GM12892 (cell line): ENCODE measurements around the gene HCRT.
"Not testable (repeated sequence)": the region's sequence is repeated elsewhere in the genome, so short reads cannot be mapped to it uniquely, and the experiment has no call there.

Source experiments
- DNase-seq: peaks from one replicate; pipeline ENCODE4 v3.0.0; 2011; ENCODE audit not compliant: insufficient read length
- FAIRE-seq: peaks from 2 replicates; lab custom pipeline; 2011; peaks lifted over from hg19 to GRCh38; lab: Jason Lieb, UNC
- POLR2A ChIP-seq: IDR thresholded peaks from 2 replicates; pipeline ENCODE4 v1.6.1; 2011; ENCODE audit warnings: low read depth, low read length, control low read depth
- POLR2AphosphoS5 ChIP-seq: IDR thresholded peaks from 2 replicates; pipeline ENCODE4 v1.6.1; 2011; ENCODE audit warnings: low read depth, low read length, control low read depth
- TAF1 ChIP-seq: IDR thresholded peaks from 2 replicates; pipeline ENCODE4 v1.6.1; 2011; ENCODE audit warnings: low read depth, mild to moderate bottlenecking, control low read depth, low read length, borderline replicate concordance

The HCRT gene

GRCh38 chr17:42167807-42168206 is 17.4 kb downstream of the HCRT start:
- DNase-seq (no peak), FAIRE-seq (no peak)
- TF ChIP-seq POLR2A (no peak), POLR2AphosphoS5 (no peak), TAF1 (no peak)

- FAIRE-seq (no peak), DNase-seq (no peak)
- TF ChIP-seq POLR2A (no peak), POLR2AphosphoS5 (no peak), TAF1 (no peak)
Measured at GRCh38 chr17:42166196-42166763, 19.0 kb downstream of the HCRT start.

GRCh38 chr17:42165751-42166150 is 19.5 kb downstream of the HCRT start:
- TF ChIP-seq POLR2AphosphoS5 (no peak), TAF1 (no peak), POLR2A (no peak)
- FAIRE-seq: no peak
- no peak for DNase-seq

- FAIRE-seq (no peak), DNase-seq (no peak)
- TF ChIP-seq TAF1 (no peak), POLR2AphosphoS5 (no peak)
Measured at GRCh38 chr17:42163696-42164407, 21.4 kb downstream of the HCRT start.

- DNase-seq (peak; percentile 45), FAIRE-seq (no peak)
Measured at GRCh38 chr17:42163113-42163512, 22.1 kb downstream of the HCRT start.

GRCh38 chr17:42160531-42160910 is 24.7 kb downstream of the HCRT start:
- no peak for DNase-seq
- no peak for FAIRE-seq
- TF ChIP-seq TAF1 (no peak), POLR2AphosphoS5 (no peak), POLR2A (no peak)

More at GRCh38 chr17:42163113-42163512, 22.1 kb downstream of the HCRT start:
- TF ChIP-seq POLR2A: no peak
- TF ChIP-seq POLR2AphosphoS5: no peak
- TF ChIP-seq TAF1: no peak

GRCh38 chr17:42159796-42160530 is 25.3 kb downstream of the HCRT start:
- DNase-seq (no peak), FAIRE-seq (no peak)
- no peak for TF ChIP-seq TAF1
- no peak for TF ChIP-seq POLR2AphosphoS5
- TF ChIP-seq POLR2A: no peak

GRCh38 chr17:42155614-42156045 is 29.6 kb downstream of the HCRT start:
- no peak for FAIRE-seq
- DNase-seq: no peak
- no peak for TF ChIP-seq POLR2A
- TF ChIP-seq TAF1: no peak
- TF ChIP-seq POLR2AphosphoS5: no peak

GRCh38 chr17:42153919-42154742 is 31.1 kb downstream of the HCRT start:
- DNase-seq (no peak), FAIRE-seq (peak; percentile 74)
- TF ChIP-seq POLR2AphosphoS5 (no peak), POLR2A (no peak), TAF1 (no peak; the same call in 1 of the 2 replicates)

GRCh38 chr17:42146911-42147607 is 38.2 kb downstream of the HCRT start:
- no peak for TF ChIP-seq POLR2AphosphoS5
- no peak for TF ChIP-seq TAF1
- no peak for TF ChIP-seq POLR2A
- FAIRE-seq (no peak), DNase-seq (no peak)

GRCh38 chr17:42143138-42143537 is 42.1 kb downstream of the HCRT start:
- not testable (repeated sequence) for FAIRE-seq, DNase-seq
